ENCODE measurements around the gene SLC25A40.
"Not testable (repeated sequence)": the region's sequence is repeated elsewhere in the genome, so short reads cannot be mapped to it uniquely, and the experiment has no call there.

Gene SLC25A40

GRCh38 chr7:87866533-87866932 is 9.6 kb downstream of the SLC25A40 start:
- not testable (repeated sequence) for DNase-seq

GRCh38 chr7:87866089-87866488 is 10.1 kb downstream of the SLC25A40 start:
- DNase-seq = no peak

- DNase-seq = no peak
Observed at GRCh38 chr7:87858417-87859100, 17.6 kb downstream of the SLC25A40 start.

GRCh38 chr7:87853237-87853864 is 22.8 kb downstream of the SLC25A40 start:
- DNase-seq = no peak

GRCh38 chr7:87852306-87852705 is 23.9 kb downstream of the SLC25A40 start:
- DNase-seq = no peak

- no peak for DNase-seq
Observed at GRCh38 chr7:87850836-87851593, 25.1 kb downstream of the SLC25A40 start.

GRCh38 chr7:87837597-87837996 is 38.6 kb downstream of the SLC25A40 start:
- no peak for DNase-seq

- DNase-seq = no peak
Observed at GRCh38 chr7:87833130-87833529, 43.0 kb downstream of the SLC25A40 start.

GRCh38 chr7:87831097-87831496 is 45.1 kb downstream of the SLC25A40 start:
- no peak for DNase-seq

GRCh38 chr7:87828383-87828782 is 47.8 kb downstream of the SLC25A40 start:
- not testable (repeated sequence) for DNase-seq

GRCh38 chr7:87825369-87825768 is 50.8 kb downstream of the SLC25A40 start:
- DNase-seq = not testable (repeated sequence)

GRCh38 chr7:87822056-87822455 is 54.1 kb downstream of the SLC25A40 start:
- DNase-seq = not testable (repeated sequence)

- DNase-seq = no peak
Observed at GRCh38 chr7:87818336-87818735, 57.8 kb downstream of the SLC25A40 start.

GRCh38 chr7:87816389-87816788 is 59.8 kb downstream of the SLC25A40 start:
- no peak for DNase-seq

- DNase-seq = no peak
Observed at GRCh38 chr7:87810726-87811125, 65.4 kb downstream of the SLC25A40 start.

- DNase-seq = no peak
Observed at GRCh38 chr7:87810130-87810529, 66.0 kb downstream of the SLC25A40 start.

GRCh38 chr7:87806150-87806549 is 70.0 kb downstream of the SLC25A40 start:
- DNase-seq = no peak

- DNase-seq = no peak
Observed at GRCh38 chr7:87797798-87798403, 78.3 kb downstream of the SLC25A40 start.

- no peak for DNase-seq
Observed at GRCh38 chr7:87797395-87797794, 78.8 kb downstream of the SLC25A40 start.

GRCh38 chr7:87785368-87785995 is 90.7 kb downstream of the SLC25A40 start:
- no peak for DNase-seq

GRCh38 chr7:87784424-87784823 is 91.7 kb downstream of the SLC25A40 start:
- no peak for DNase-seq

Data from CD4-positive, alpha-beta T cell treated with Interleukin-6 for 4 hours (primary cell).